Ectodermal cell (in vitro differentiated cells): ENCODE measurements around the gene TK1.

ENCODE experiments used
- H3K27ac ChIP-seq: 2 replicates; pipeline ENCODE4 v1.7.0; 2013; ENCODE audit warnings: mild to moderate bottlenecking, low read depth, low read length; ENCODE audit not compliant: insufficient read depth, poor library complexity, severe bottlenecking
- H3K27me3 ChIP-seq: 2 replicates; pipeline ENCODE4 v1.7.0; 2013; ENCODE audit warnings: mild to moderate bottlenecking, low read length; ENCODE audit not compliant: insufficient read depth, control insufficient read depth, poor library complexity, severe bottlenecking
- H3K36me3 ChIP-seq: one replicate; pipeline ENCODE4 v1.7.0; 2013; ENCODE audit warnings: low read length; ENCODE audit not compliant: control insufficient read depth, insufficient read depth
- H3K4me1 ChIP-seq: one replicate; pipeline ENCODE4 v1.7.0; 2013; ENCODE audit warnings: low read length; ENCODE audit not compliant: control insufficient read depth, insufficient read depth
- H3K4me3 ChIP-seq: 2 replicates; pipeline ENCODE4 v1.7.0; 2013; ENCODE audit warnings: low read depth, low read length, control low read depth; ENCODE audit not compliant: insufficient read depth
- H3K9me3 ChIP-seq: 2 replicates; pipeline ENCODE4 v1.7.0; 2013; ENCODE audit warnings: mild to moderate bottlenecking, low read length, moderate library complexity; ENCODE audit not compliant: control insufficient read depth
- WGBS, 2 experiments: methylation state at CpG; one replicate each; pipeline ENCODE4 v1.1.7; 2013; ENCODE audit warnings: missing lambda C conversion rate in 2 of 2; 5-methylcytosine and 5-hydroxymethylcytosine counted together

Gene TK1

DNA sequence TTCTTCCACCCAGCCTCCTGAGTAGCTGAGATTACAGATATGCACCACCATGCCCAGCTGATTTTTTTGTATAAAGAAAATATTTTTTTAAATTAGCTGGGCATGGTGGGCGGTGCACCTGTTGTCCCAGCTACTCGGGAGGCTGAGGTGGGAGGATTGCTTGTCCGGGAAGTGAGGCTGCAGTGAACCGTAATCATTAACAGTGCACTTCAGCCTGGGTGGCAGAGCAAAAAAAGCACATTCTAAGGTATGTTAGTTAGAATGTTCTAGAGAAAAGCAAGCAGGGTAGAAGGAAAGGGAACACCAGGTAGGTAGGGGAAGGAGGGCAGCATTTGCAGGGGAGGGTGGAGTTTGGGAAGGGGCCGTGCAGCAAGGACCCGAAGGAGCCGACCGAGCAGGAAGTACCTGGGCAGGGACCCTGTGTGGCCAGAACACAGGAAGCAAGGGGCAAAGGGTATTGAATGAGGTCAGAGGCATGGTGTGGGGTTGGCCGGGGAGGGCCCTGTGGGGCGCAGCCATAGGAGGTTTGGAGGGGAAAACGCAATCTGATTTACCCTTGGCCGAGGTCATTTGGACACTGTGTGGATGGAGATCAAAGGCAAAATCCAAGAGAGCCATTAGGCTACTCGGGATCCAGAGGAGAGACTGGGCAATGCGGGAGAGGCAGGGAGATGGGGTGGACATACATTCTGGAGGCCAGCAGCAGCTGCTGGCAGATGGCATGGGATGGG, 38.4 kb downstream of the TK1 start:
- no peak overlapping the region for H3K27ac ChIP-seq
- no peaks in the 10 kb centered on the region for H3K9me3 ChIP-seq
- H3K27me3 ChIP-seq, result no peaks in the 10 kb centered on the region
- no peaks in the 10 kb centered on the region for H3K4me1 ChIP-seq
- WGBS, 2 experiments, result 93 to 94% methylated on average over 14 of the region's 14 CpGs
- no peaks in the 10 kb centered on the region for H3K36me3 ChIP-seq
- H3K4me3 ChIP-seq, result no peak overlapping the region

DNA sequence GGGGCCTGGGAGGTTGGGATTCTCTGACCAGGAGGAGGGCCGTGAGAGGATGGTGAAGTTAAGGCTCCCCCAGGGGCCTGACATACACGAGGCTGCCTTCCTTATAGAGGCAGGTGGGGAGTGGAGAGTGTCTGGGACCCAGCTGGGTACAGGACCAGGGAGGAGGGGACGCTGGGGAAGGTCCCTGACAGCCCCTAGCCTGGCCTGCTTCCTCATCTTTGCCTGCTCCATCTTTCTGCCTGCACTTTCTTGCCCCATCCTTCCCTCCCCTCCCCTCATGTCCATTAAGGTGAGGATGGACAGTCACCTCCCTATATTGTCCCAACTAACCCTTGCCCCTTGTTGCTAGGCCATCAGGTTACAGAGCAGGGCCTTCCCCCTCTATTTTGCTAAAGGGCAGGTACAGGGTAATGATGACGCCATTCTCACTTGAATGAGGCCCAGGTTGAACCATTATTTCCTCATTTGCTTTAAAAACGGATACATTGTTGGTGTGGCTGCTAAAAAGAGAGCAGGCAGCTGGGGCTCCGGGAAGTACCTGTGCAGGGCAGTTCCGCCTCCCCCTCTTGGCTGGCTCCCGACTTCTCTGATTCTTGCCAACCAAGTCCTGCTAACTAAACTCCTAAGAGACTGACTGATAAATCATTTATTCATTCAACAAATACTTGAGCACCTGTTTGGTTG, 39.4 kb downstream of the TK1 start:
- Histone ChIP-seq H3K4me1 (no peaks in the 10 kb centered on the region), H3K36me3 (no peaks in the 10 kb centered on the region)
- WGBS, 2 experiments, result 79 to 82% methylated on average over 8 of the region's 8 CpGs

DNA sequence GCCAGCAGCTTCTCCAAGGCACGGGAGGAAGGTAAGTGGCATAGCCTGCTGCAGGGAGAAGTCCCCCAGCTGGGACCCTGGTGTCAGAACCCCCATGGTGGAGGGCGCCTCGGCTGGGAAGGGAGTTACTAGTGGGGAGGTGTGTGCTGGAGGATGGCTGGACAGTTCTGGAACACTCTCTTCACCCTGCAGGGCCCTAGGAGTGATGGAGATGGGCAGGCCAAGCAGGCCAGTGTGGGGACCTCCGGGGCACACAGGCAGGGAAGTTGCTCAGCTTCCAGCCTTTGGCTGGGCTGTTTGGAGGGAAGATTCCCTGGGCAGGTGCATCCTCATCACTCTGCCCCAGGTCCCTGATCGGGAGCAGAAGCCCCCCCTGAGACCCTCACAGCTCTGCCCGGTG, 40.0 kb downstream of the TK1 start:
- no peaks in the 10 kb centered on the region for H3K36me3 ChIP-seq
- H3K4me3 ChIP-seq, result no peak overlapping the region
- no peaks in the 10 kb centered on the region for H3K27me3 ChIP-seq
- H3K9me3 ChIP-seq, result no peaks in the 10 kb centered on the region
- no peak overlapping the region for H3K27ac ChIP-seq
- H3K4me1 ChIP-seq, result no peaks in the 10 kb centered on the region
- 89 to 92% methylated on average over 6 of the region's 6 CpGs for WGBS, 2 experiments

More for the DNA sequence above, 39.4 kb downstream of the TK1 start:
- Histone ChIP-seq H3K27ac (no peak overlapping the region), H3K27me3 (no peaks in the 10 kb centered on the region), H3K4me3 (no peak overlapping the region), H3K9me3 (no peaks in the 10 kb centered on the region)

DNA sequence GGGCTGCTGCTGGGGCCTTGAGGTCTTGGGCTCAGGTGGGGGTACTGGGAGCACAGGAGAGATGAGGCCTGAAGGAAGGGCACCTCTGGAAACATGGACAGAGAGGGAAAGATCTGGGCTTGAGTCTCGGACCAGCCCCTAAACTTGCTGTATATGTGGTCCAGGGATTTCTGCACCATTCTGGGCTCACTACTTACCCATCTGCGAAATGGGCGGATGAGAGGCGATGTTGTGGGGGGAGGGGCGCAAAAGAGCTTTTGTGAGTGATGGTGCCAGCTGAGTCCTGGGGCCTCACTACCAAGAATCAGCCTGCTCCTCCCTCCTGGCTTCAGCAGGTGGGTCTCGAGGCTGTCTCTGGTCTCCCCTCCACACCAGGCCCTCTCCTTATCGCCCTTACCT, 40.4 kb downstream of the TK1 start:
- no peak overlapping the region for H3K27ac ChIP-seq
- WGBS, 2 experiments, result 92 to 94% methylated on average over 7 of the region's 7 CpGs
- no peaks in the 10 kb centered on the region for H3K36me3 ChIP-seq
- no peaks in the 10 kb centered on the region for H3K9me3 ChIP-seq
- H3K4me3 ChIP-seq, result no peak overlapping the region
- H3K4me1 ChIP-seq, result no peaks in the 10 kb centered on the region
- no peaks in the 10 kb centered on the region for H3K27me3 ChIP-seq

DNA sequence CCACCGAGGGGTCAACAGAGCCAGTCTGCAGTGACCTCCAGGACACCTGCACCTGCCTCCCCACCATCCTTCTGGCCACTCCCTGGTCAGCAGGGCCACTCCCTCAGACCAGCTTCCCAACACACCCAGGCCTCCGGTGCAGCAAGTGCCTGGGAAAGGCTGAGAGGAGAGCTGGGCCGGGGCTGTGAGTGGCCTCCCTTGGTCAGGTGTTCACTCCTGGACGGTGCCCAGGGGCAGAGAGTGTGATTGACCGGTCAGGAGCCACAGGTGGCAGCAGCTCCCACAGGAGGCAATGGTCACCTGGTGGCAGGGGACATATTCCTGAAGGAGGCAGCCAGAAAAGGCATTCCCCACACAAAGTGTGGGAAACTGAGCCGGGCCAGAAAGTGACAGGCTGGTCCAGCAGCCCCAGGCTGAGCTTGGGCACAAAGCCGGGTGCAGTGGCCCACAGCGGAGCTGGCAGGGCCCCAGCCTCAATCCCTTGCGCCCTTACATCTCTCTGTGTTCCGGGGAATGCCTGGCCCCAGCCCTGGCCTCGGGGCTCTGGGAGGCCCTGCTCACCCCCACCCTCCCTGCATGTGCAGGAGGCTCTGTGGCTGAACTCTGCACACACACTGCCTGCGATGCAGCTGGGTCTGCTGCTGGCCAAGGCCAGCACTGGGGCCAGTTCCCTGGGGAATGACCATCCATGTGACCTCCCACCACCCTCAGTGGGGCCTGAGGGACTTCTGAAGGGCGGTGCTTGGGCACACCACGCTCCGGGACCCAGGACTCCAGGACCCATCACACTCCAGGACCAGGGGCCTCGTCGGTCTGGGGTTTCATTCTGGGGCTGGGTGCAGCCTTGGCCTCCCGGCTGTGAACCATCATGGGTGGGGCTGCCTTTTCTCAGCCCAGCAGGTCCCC, 41.9 kb downstream of the TK1 start:
- Histone ChIP-seq H3K9me3 (no peaks in the 10 kb centered on the region), H3K36me3 (no peaks in the 10 kb centered on the region), H3K27ac (no peak overlapping the region), H3K27me3 (no peaks in the 10 kb centered on the region), H3K4me3 (no peak overlapping the region), H3K4me1 (no peaks in the 10 kb centered on the region)
- 92 to 93% methylated on average over 18 of the region's 18 CpGs for WGBS, 2 experiments

DNA sequence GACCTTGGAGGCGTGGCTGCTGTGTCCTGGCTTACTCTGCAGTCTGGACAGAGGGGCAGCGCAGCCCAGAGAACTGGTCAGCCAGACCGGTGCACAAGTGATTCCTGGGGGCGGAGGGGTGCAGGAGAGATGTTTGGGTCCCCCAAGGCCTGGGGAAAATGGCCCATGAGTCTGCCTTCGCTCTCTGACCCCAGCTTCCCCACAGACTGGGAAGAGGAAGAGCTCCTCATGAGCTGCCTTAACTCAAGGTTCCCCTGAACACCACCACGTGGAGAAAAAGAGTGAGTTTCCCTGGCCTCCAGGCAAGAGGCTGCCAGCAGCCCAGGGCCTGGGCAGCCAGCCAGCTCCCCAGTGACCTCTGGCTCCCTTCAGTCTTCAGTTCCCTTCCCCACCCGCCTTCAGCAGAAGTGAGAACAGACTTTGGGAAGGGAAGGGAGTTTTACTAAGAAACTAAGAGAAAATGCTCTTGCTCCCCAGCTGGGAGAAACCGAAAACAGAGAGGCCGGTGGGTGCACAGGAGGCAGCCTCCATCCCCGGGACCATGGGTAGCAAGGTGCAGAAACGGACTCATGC, 42.6 kb downstream of the TK1 start:
- WGBS, 2 experiments, result 85 to 89% methylated on average over 11 of the region's 11 CpGs
- H3K27me3 ChIP-seq, result no peaks in the 10 kb centered on the region
- H3K9me3 ChIP-seq, result no peaks in the 10 kb centered on the region
- H3K4me1 ChIP-seq, result no peaks in the 10 kb centered on the region
- no peak overlapping the region for H3K4me3 ChIP-seq
- no peak overlapping the region for H3K27ac ChIP-seq
- no peaks in the 10 kb centered on the region for H3K36me3 ChIP-seq

DNA sequence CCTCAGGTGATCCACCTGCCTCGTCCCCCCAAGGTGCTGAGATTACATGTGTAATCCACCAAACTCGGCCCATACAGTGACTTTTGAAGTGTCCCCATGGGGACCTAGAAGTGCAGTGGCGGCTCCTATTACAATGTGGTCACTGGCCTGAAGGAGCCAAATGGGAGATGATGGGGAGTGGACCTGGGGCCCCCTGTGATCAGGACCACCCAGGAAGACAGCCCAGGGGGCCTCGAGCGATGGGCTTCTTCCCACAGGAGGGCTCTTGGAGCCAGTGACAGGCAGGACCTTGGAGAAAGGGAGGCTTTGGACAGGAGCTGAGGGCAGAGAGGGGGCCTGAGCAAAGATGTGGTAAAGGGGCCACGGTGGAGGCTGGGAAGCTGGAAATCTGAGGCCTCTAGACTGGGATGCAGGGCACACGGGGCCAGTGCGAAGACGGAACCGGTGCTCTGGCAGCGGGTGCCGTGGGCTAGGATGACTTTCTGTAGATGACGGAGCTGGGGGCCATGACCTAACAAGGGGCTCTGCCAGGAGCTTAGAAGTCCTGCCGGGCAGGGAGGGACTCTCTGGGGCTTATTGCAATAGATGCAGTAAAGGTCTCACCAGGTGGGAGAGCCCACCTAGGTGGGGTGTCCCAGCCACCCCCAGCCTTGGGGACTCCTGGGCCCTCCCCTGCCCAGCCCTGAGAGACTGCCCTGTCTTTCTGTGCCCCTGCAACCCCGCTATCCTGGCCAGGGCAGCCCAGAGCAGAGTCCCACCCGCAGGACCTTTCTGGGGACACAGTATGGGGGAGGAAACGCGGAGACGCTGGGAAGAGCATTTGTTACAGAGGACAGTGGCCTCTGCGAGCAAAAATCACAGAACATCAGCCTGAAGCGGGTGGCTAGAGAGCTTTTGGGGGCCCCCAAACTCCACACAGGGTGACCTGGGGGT, 43.4 kb downstream of the TK1 start:
- Histone ChIP-seq H3K36me3 (no peaks in the 10 kb centered on the region), H3K9me3 (no peaks in the 10 kb centered on the region), H3K4me1 (no peaks in the 10 kb centered on the region), H3K27me3 (no peaks in the 10 kb centered on the region), H3K4me3 (no peak overlapping the region), H3K27ac (no peak overlapping the region)
- WGBS, 2 experiments, result 92% methylated on average over 21 of the region's 21 CpGs

DNA sequence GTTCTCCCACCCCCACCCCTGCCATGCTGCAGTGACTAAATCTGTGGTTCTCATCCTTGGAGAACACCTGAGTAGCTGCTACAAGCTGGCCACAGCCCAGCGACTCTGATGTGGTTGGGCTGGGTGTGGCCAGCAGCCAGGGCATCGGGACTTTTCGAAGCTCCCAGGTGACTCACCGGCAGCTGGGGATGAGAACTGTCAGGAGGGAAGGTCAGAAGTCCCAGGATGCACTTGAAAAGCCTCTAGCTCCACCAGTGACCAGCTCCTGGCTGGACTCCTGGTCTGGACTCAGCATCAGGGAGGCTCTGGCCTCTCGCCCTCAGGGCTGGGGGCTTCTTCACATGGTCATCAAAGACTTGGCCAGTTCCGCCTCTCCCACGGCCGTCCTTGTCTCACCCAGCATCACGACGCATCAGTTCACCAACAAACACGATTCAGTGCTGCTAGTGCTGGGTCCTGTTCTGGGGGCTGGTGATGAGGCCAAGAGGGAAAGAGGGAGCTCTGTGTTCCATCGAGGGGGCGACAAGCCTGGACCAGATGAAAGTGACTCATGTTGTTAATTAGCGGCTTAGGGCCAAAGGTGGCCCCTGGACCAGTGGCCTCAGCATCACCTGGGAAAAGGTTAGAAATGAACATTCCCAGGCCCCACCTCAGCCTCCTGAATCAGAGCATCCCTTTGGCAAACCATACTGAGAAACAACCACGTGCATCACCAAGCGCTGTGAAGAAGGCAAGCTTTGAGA, 44.6 kb downstream of the TK1 start:
- Histone ChIP-seq H3K27me3 (no peaks in the 10 kb centered on the region), H3K9me3 (no peaks in the 10 kb centered on the region), H3K27ac (no peak overlapping the region), H3K36me3 (no peaks in the 10 kb centered on the region), H3K4me1 (no peaks in the 10 kb centered on the region), H3K4me3 (no peak overlapping the region)
- WGBS, 2 experiments, result 91 to 92% methylated on average over 16 of the region's 16 CpGs
